Right lobe of liver (tissue), 6 donors: ENCODE data around the gene KLF18. TPM values are rescaled to one million over a fixed set of nuclear protein-coding genes. Genes with fewer than 3 reads are reported as not detected.

Experiments
- ATAC-seq, 4 donors: fragments of 200-7000 bp; cut with Tn5 transposase; one replicate each; pipeline ENCODE4 v1.9.1; 2020; ENCODE audit warnings: mild to moderate bottlenecking in 4 of 4, moderate library complexity in 4 of 4
- DNase-seq, 3 donors: peaks; one replicate each; pipeline ENCODE4 v3.0.0-alpha.2; 2020
- H3K27ac ChIP-seq, 3 donors: fragments of 200-600 bp; one replicate each; pipeline ENCODE4 v1.8.0; 2022
- H3K27me3 ChIP-seq, 2 donors: fragments of 200-600 bp; one replicate each; pipeline ENCODE4 v1.8.0; 2022
- H3K36me3 ChIP-seq, 4 donors: fragments of 200-600 bp; sonication (generic) in 1 of 4; one replicate each; pipeline versions ENCODE4 v1.5.1 to v1.8.0; 2017 to 2022; ENCODE audit warnings: control low read depth in 1 of 4
- H3K4me1 ChIP-seq, 4 donors: fragments of 200-600 bp; sonication (generic) in 1 of 4; one replicate each; pipeline versions ENCODE4 v1.5.1 to v1.8.0; 2017 to 2022; ENCODE audit warnings: control low read depth in 1 of 4
- H3K4me3 ChIP-seq, 3 donors: fragments of 200-600 bp; one replicate each; pipeline ENCODE4 v1.8.0; 2022
- H3K9me3 ChIP-seq, 4 donors: fragments of 200-600 bp; sonication (generic) in 1 of 4; one replicate each; pipeline versions ENCODE4 v1.5.1 to v1.8.0; 2017 to 2022; ENCODE audit warnings: control low read depth in 1 of 4
- CTCF ChIP-seq, 4 donors: fragments of 200-600 bp in 3 of 4; fragments of 450-650 bp in 1 of 4; IDR thresholded peaks; one replicate each; pipeline versions ENCODE4 v1.5.1 to v1.8.0; 2016 to 2022; ENCODE audit warnings: antibody characterized with exemption in 4 of 4, mild to moderate bottlenecking in 2 of 4
- POLR2A ChIP-seq: fragments of 450-650 bp; IDR thresholded peaks from one replicate; pipeline ENCODE4 v1.6.1; 2017; ENCODE audit warnings: antibody characterized with exemption, mild to moderate bottlenecking
- whole genome bisulfite sequencing: methylation state at CpG from one replicate; pipeline ENCODE4 v1.1.6; 2018; ENCODE audit warnings: low coverage, low lambda C conversion rate; ENCODE audit not compliant: insufficient coverage; ENCODE audit errors: missing lambda C conversion rate; 5-methylcytosine and 5-hydroxymethylcytosine counted together
- intact Hi-C, 2 donors: fragments of 100-400 bp; cut with DNase I; formaldehyde crosslinking; loops; one replicate each; pipeline versions ENCODE4 v1.11.2 to v1.14.1; 2022
- total RNA-seq, 6 experiments: library from RNA; depleted of rRNA in 2 of 6; stranded (reverse); fragments of >200 nt in 2 of 6; fragmentation: NEBNext Ultra II Directional in 3 of 6; extraction: Animal tissue kit (Norgen Biotek cat#: 25700) in 3 of 6; gene quantifications; one replicate each; pipeline versions ENCODE4 v1.1.0 to v1.2.4, GENCODE V29; 2016 to 2023
- donor health status: DM: no; HTN: yes; CAD: no.
- donor health status: DM: no; HTN: no; CAD: no.
- donor health status: DM: no; HTN: no; CAD: no.
- donor health status: DM: no; HTN: yes; CAD: no.
- donor health status: DM: no; HTN: yes; CAD: no.

The KLF18 gene
- total RNA-seq, 6 experiments from 2014 or later: not detected

- H3K4me1 ChIP-seq: no peaks in the 10 kb centered on the region
These were observed 33.2 kb downstream of the KLF18 start for GRCh38 chr1:44108241-44108640.

GRCh38 chr1:44105810-44106209 lies 35.6 kb downstream of the KLF18 start:
- H3K9me3 ChIP-seq: no peaks in the 10 kb centered on the region
- intact Hi-C loops: no loop called here
- no peak for DNase-seq
- H3K27ac ChIP-seq: no peak overlapping the region
- H3K4me3 ChIP-seq: no peak overlapping the region
- no peak for ATAC-seq
- TF ChIP-seq POLR2A: no peak
- no peak for TF ChIP-seq CTCF (IDR thresholded peaks at IDR 0.05)
- WGBS: 81% methylated on average over 2 of the region's 3 CpGs
- H3K4me1 ChIP-seq: no peaks in the 10 kb centered on the region
- H3K27me3 ChIP-seq: no peaks in the 10 kb centered on the region
- H3K36me3 ChIP-seq: no peaks in the 10 kb centered on the region

More at GRCh38 chr1:44108241-44108640, 33.2 kb downstream of the KLF18 start:
- TF ChIP-seq POLR2A (no peak), CTCF (IDR thresholded peaks at IDR 0.05) (no peak)
- Histone ChIP-seq H3K36me3 (no peaks in the 10 kb centered on the region), H3K27me3 (no peaks in the 10 kb centered on the region), H3K9me3 (no peaks in the 10 kb centered on the region), H3K4me3 (no peak overlapping the region), H3K27ac (no peak overlapping the region)
- no CpG with 5 or more reads among the region's 1 CpG for WGBS
- intact Hi-C loops: no loop called here
- DNase-seq (no peak), ATAC-seq (no peak)

- no peak overlapping the region for H3K4me3 ChIP-seq
- TF ChIP-seq CTCF (IDR thresholded peaks at IDR 0.05) (peak in 1 of 4 donors; percentile 34), POLR2A (no peak)
- H3K9me3 ChIP-seq: no peaks in the 10 kb centered on the region
- intact Hi-C loops: no loop called here
- ATAC-seq: no peak
- peak in 1 of 3 donors; percentile 52 for DNase-seq
- no CpG with 5 or more reads among the region's 46 CpGs for WGBS
- no peaks in the 10 kb centered on the region for H3K36me3 ChIP-seq
- no peak overlapping the region for H3K27ac ChIP-seq
- H3K4me1 ChIP-seq: no peaks in the 10 kb centered on the region
- H3K27me3 ChIP-seq: no peaks in the 10 kb centered on the region
These were observed 37.9 kb downstream of the KLF18 start for GRCh38 chr1:44103270-44104131.

- WGBS: 66% methylated on average over 7 of the region's 7 CpGs
- intact Hi-C loops: no loop called here
- Histone ChIP-seq H3K27me3 (no peaks in the 10 kb centered on the region), H3K9me3 (no peaks in the 10 kb centered on the region), H3K36me3 (no peaks in the 10 kb centered on the region), H3K4me1 (no peaks in the 10 kb centered on the region), H3K4me3 (no peak overlapping the region), H3K27ac (no peak overlapping the region)
- ATAC-seq (no peak), DNase-seq (no peak)
- no peak for TF ChIP-seq CTCF (IDR thresholded peaks at IDR 0.05)
- no peak for TF ChIP-seq POLR2A
These were observed 40.1 kb downstream of the KLF18 start for GRCh38 chr1:44101328-44101727.
